MV-4-11 (cell line): ENCODE measurements around the gene CPNE7.

Experiments
- DNase-seq: peaks from one replicate; lab custom pipeline; 2025; lab: John Stamatoyannopoulos, UW

The CPNE7 gene

GRCh38 chr16:89549007-89549700 lies 26.4 kb upstream of the CPNE7 start:
- DNase-seq, result no peak

DNA sequence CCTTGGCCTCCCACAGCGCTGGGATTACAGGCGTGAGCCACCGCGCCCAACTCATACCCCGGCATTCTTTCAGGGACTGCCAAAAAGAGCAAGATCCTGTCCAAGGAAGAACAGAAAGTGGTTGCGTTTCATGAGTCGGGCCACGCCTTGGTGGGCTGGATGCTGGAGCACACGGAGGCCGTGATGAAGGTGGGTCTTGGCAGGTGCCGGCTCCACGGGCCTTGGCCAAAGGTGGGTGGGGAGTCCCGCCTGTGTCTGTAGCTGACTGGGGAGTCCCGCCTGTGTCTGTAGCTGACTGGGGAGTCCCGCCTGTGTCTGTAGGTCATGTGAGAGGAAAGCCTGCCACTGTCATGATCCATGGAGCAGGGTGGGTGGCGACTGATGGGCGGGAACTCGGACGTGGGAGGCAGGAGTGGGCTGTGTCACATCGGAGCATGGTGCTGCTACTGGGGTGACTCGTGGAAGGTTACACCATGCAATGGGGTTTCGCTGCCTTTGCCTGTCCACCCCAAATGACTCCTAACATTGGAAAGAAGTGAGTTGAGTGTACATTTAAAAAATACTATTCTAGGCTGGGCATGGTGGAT lies 25.0 kb upstream of the CPNE7 start:
- DNase-seq, result no peak

DNA sequence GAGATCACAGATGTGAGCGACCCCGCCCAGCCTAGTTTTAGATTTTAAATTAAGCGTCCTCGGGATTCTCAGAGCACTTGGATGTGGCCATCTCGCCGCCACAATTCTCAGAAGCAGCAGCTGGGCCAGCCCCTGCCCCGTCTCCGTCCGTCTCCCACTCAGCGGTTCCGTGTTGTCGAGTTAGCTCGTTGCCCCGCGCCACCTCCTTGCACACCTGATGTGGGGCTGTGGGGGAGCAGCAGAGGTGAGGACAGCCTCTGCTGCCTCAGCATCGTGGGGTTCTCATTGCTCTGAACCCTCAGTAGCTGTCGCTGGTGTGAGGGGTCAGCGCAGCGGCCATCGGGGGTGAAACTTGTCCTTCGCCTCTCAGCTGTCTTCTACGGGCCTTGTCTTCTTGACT lies 23.2 kb upstream of the CPNE7 start:
- DNase-seq, result no peak

DNA sequence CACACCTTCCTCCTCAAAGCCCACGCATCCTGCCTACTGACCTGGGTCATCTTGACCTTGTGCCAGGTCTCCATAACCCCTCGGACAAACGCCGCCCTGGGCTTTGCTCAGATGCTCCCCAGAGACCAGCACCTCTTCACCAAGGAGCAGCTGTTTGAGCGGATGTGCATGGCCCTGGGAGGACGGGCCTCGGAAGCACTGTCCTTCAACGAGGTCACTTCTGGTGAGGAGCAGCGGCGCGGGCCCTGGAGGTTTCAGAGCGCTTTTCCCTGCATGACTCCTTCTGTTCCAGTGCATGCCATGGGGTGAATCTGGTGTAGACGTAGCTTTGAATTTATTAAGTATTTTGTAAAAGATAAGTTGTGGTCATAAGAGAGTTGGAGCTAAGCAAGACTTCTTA lies 22.6 kb upstream of the CPNE7 start:
- DNase-seq, result no peak

- DNase-seq, result no peak
These were observed 21.8 kb upstream of the CPNE7 start for GRCh38 chr16:89553733-89554132.

DNA sequence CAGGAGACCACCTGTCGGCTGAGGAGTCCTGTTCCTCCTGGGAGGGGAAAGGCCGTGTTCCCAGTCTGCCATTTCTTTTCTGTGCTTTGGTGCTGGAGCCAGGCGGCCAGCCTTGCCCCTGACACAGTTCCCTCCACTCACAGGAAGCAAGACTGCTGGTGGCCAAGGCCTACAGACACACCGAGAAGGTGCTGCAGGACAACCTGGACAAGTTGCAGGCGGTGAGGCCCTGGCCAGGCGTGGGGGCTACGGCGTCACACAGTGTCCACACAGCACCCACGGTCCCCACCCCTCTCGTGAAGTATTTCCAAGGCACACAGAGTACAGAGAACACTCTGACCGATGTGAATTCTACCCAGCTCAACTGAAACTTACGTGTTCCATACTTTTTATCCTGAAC lies 21.2 kb upstream of the CPNE7 start:
- no peak for DNase-seq

GRCh38 chr16:89555265-89555664 lies 20.3 kb upstream of the CPNE7 start:
- no peak for DNase-seq

DNA sequence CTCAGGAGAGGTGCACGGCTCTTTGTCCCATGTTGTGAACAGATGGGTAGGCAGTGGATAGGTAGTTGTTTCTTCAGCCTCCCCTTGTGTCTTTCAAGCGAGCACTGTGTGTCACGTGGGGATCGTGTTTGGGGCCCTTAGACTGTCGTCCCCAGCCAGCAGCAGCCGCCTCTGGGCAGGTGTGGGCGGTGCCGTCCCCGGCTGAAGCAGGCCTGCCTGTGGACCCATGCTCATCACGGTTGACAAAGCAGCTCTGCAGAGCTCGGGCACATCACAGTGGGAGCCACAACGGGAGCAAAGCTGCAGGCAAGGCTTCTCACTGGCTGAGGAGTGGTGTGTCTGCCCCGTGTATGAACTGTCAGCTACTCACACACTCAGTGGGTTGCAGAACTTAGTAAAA lies 19.8 kb upstream of the CPNE7 start:
- peak; percentile 10 for DNase-seq

- peak; percentile 68 for DNase-seq
These were observed 18.5 kb upstream of the CPNE7 start for GRCh38 chr16:89556750-89557689.

DNA sequence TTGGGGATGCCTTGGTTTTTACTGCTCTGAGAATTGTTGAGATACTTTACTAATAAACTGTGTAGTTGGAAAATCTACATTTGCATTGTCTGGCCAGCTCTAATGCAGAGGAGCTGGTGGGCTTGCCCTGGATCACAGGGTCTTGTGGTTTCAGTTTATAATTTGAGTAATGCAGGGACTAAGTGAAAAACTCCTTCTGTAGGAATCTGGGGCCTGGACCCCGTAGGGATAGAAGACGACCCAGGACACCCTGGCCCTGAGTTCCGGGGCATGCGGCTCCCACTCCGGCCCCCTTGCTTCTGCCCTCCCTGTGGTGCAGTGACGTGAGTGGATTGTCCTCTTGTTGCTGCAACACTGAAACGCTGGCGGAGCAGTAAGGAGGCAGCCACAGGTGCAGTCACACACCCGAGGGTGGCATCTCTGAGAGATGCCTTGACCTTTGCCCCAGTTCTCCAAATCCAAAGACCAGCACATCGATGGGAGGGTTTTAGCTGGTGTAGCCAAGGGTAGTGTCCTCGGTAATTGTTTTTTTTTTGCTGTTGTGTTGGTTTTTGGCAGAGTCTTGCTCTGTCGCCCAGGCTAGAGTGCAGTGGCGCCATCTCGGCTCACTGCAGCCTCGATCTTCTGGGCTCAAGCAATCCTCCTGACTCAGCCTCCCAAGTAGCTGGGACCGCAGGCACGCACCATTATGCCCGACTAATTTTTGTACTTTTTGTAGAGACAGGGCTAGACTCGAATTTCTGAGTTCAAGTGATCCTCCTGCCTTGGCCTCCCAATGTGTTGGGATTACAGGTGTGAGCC lies 17.7 kb upstream of the CPNE7 start:
- no peak for DNase-seq

- peak; percentile 94 for DNase-seq
These were observed 15.0 kb upstream of the CPNE7 start, which contains the start of gene RPL13 for GRCh38 chr16:89560378-89561141. TSS of gene RPL13 (plus strand) at chr16:89560682. CDS start at chr16:89560960, 278 bp downstream.

DNA sequence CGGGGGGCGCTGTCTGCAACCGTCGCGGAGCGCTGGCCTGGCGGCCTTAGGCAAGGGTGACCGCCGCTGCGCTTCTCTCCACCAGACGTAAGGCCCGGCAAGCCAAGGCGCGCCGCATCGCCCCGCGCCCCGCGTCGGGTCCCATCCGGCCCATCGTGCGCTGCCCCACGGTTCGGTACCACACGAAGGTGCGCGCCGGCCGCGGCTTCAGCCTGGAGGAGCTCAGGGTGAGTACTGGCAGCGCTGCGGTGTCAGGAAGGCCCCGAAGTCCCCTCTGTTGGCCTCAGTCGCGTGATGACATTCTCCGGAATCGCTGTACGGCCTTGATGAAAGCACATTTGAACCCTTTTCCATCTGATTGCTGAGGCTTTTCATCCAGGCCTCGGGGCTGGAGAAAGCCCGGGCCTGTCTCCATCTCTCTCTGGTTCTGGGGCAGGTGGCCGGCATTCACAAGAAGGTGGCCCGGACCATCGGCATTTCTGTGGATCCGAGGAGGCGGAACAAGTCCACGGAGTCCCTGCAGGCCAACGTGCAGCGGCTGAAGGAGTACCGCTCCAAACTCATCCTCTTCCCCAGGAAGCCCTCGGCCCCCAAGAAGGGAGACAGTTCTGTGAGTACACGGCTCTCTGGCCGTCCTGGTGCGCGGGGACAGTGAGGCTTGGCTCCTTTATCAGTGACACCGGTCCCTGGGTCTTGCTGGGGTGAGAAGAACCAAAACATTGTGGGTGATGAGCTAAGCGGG lies 14.2 kb upstream of the CPNE7 start:
- DNase-seq, result no peak

DNA sequence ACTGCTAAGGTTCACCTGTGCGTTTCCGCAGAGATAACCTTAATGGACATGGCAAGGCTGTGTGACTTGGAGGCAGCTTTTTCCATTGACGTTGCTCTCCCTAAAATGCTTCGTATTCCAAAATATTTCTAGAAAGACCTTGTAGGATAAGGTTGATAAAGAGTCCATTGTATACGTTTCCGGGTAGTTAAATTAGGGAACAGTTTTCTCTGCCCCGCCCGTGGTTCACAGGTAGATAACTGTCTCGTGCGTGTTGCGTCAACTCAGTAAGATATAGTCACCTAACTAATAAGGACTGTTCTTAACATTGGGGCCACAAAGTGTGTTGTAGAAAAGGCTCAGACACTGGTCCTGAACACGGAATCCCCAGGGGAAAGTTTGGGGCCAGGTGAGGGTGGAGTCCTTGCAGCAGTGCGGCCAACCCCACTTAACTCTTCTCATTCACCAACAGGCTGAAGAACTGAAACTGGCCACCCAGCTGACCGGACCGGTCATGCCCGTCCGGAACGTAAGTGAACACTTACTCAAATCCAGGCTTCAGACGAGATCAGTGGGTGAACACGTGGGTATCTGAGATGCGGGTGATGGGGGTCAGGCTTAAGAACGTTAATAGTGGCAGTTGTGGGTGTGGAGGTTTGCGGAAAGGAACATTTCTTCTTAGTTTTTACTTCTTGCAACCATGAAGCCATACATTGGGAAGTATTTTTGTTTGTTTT lies 13.5 kb upstream of the CPNE7 start:
- peak; percentile 19 for DNase-seq

- DNase-seq, result peak; percentile 16
These were observed 12.6 kb upstream of the CPNE7 start for GRCh38 chr16:89562939-89563338.

- DNase-seq, result no peak
These were observed 11.7 kb upstream of the CPNE7 start for GRCh38 chr16:89563639-89564392.

- peak; percentile 59 for DNase-seq
These were observed 10.9 kb upstream of the CPNE7 start for GRCh38 chr16:89564476-89565255.

GRCh38 chr16:89565256-89565505 lies 10.4 kb upstream of the CPNE7 start:
- DNase-seq, result no peak
